Activated naive CD4-positive, alpha-beta T cell treated with anti-CD3 and anti-CD28 coated beads, Interleukin-2, amount 50 U/mL, for 16 hours (primary cell): ENCODE data around the gene SLC35E3.
"Not testable (repeated sequence)": the region's sequence is repeated elsewhere in the genome, so short reads cannot be mapped to it uniquely, and the experiment has no call there.

Source experiments
- DNase-seq: peaks from one replicate; pipeline ENCODE4 v3.0.0-alpha.2; 2020

Gene SLC35E3

GRCh38 chr12:68815232-68815927, 69.4 kb downstream of the SLC35E3 start:
- no peak for DNase-seq

GRCh38 chr12:68815928-68816800, 70.2 kb downstream of the SLC35E3 start:
- no peak for DNase-seq

- not testable (repeated sequence) for DNase-seq
Observed at GRCh38 chr12:68819481-68819880, 73.5 kb downstream of the SLC35E3 start.

GRCh38 chr12:68821357-68822188, 75.6 kb downstream of the SLC35E3 start:
- DNase-seq: no peak

GRCh38 chr12:68823696-68824095, 77.7 kb downstream of the SLC35E3 start:
- no peak for DNase-seq

GRCh38 chr12:68824131-68824530, 78.2 kb downstream of the SLC35E3 start:
- DNase-seq: no peak

- DNase-seq: no peak
Observed at GRCh38 chr12:68824597-68825250, 78.7 kb downstream of the SLC35E3 start.

GRCh38 chr12:68825569-68826217, 79.7 kb downstream of the SLC35E3 start:
- DNase-seq: no peak

GRCh38 chr12:68827895-68828671, 82.1 kb downstream of the SLC35E3 start:
- no peak for DNase-seq

- DNase-seq: no peak
Observed at GRCh38 chr12:68828672-68829068, 82.7 kb downstream of the SLC35E3 start.
